ENCODE measurements around the gene MYDGF.

MYDGF gene

DNA sequence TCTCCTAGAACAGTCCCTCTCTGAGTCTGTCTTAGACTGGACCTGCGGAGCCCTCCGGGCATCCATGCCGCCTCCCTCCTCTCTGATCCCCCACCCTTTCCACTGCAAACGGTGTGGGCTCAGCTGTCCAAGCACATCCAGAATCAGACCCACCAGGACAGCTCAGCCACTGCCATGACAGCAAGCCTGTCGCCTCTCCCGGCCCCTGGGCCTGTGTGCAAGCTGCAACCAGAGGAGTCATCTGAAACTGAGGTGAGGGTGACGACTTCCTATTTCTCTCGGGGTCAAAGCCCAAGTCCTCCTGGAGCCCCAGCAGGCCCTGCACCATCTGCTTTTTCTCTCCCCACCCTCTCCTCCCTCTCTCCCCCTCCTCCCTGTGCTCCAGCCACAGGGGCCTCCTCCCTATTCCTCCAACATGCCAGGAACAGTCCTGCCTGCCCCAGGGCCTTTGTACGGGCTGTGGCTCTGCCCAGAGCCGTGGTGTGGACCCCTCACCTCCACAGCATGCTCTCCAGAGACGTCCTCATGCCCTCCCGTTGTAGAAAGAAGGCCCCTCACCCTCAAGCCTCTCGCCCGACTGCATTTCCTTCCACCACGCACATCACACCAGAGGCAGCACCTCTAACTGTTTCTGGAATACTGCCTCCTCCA is 23.5 kb upstream of the MYDGF start:
- TF ChIP-seq, protein P1, sequence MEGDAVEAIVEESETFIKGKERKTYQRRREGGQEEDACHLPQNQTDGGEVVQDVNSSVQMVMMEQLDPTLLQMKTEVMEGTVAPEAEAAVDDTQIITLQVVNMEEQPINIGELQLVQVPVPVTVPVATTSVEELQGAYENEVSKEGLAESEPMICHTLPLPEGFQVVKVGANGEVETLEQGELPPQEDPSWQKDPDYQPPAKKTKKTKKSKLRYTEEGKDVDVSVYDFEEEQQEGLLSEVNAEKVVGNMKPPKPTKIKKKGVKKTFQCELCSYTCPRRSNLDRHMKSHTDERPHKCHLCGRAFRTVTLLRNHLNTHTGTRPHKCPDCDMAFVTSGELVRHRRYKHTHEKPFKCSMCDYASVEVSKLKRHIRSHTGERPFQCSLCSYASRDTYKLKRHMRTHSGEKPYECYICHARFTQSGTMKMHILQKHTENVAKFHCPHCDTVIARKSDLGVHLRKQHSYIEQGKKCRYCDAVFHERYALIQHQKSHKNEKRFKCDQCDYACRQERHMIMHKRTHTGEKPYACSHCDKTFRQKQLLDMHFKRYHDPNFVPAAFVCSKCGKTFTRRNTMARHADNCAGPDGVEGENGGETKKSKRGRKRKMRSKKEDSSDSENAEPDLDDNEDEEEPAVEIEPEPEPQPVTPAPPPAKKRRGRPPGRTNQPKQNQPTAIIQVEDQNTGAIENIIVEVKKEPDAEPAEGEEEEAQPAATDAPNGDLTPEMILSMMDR (IDR thresholded peaks at IDR 0.05; ENCODE audit: borderline replicate concordance, control extremely low read depth, extremely low read depth, insufficient read depth, missing control alignments), result no peak
- DNase-seq (ENCODE audit: low spot score), result no peak
- in situ Hi-C loops (cut with MboI; ENCODE audit: low sequenced_read_pairs, unreplicated experiment), result no loop called here

DNA sequence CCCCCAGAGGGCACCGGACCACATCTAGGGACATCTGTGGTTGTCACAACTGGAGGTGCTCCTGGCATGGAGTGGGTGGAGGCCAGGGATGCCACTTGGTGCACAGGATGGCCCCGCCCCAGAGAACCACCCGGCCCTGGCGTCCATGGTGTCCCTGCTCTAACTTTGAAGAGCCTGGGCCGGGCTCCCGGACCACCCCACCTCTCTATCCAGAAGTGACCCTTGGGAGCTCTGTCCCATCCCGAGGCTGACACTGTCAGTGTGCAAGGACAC is 22.9 kb upstream of the MYDGF start:
- in situ Hi-C loops (cut with MboI; ENCODE audit: low sequenced_read_pairs, unreplicated experiment), result no loop called here
- DNase-seq (ENCODE audit: low spot score), result no peak
- TF ChIP-seq, protein P1 (IDR thresholded peaks at IDR 0.05; ENCODE audit: borderline replicate concordance, control extremely low read depth, extremely low read depth, insufficient read depth, missing control alignments), result no peak

DNA sequence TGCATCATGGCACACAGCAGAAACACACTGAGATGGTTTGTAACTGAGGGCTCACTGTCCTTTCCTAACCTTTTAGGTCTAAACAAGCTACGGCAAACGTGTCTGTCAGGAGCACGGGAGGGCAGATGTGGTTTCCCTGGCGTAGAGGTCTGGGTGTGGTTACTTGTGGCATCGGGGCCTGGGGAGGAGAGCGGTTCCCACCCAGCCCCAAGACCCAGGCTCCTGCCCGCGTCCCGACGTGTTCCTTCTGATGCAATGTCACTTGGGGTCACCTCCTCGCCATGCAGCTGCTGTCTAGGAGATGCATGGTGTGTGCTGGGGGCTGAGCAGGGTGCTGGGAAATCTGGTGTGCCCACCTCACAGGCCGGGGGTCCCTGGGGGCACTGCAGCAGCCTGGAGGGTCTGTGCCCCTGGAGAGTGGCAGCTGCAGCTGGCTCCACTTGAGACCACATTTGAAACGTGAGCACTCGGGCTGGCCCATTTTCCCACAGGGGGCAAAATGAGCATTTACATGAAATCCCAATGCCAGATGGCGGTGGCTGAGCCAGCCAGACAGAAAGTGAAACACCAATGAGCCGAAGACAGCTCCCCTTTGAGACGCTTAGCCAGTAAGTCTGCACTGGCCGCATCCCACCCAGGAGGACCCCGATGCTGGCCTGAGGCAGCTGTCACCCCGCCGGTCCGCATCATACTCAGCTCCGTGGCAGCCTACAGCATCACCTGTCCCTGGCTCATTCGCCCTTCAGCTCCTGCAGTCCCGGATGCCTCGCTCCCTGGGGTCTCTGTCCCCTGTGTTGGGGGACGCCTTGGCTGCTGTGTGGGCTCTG is 22.3 kb upstream of the MYDGF start:
- DNase-seq (ENCODE audit: low spot score), result no peak
- in situ Hi-C loops (cut with MboI; ENCODE audit: low sequenced_read_pairs, unreplicated experiment), result no loop called here
- TF ChIP-seq, protein P1 (IDR thresholded peaks at IDR 0.05; ENCODE audit: borderline replicate concordance, control extremely low read depth, extremely low read depth, insufficient read depth, missing control alignments), result no peak

DNA sequence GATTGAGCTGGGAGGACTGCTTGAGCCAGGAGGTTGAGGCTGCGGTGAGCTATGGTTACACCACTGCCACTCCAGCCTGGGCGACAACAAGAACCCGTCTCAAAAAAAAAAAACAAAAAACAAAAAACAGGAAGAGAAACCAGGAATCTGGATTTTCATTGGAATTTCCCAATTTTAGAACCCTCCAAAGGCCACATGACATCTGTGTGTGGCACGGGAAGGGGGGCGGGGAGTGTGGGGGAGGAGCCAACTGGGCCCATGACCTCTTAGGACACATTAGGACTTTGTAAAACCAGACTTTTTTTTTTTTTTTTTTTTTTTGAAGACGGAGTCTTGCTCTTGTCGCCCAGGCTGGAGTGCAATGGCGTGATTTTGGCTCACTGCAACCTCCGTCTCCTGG is 21.2 kb upstream of the MYDGF start:
- in situ Hi-C loops (cut with MboI; ENCODE audit: low sequenced_read_pairs, unreplicated experiment), result no loop called here
- TF ChIP-seq, protein P1 (IDR thresholded peaks at IDR 0.05; ENCODE audit: borderline replicate concordance, control extremely low read depth, extremely low read depth, insufficient read depth, missing control alignments), result no peak
- no peak for DNase-seq (ENCODE audit: low spot score)

DNA sequence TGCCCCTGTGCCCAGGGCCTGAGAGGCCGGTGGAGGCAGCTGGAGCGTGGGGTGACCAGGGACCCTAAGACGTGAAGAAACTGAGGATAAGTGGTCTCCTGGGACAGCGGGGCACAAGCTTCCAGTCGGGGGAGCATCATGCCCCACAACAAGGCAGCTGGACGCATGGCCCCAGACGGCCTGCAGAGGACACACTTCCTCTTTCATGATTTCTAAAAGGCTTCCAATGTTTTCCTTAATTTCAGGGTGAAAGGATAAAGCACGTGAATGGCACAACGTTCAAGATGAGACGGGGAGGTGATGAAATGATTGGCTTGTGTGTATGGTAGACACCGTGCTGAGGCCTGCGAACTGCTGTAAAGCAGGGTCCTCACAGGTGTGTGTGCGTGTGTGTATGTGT is 20.2 kb upstream of the MYDGF start:
- TF ChIP-seq, protein P1 (IDR thresholded peaks at IDR 0.05; ENCODE audit: borderline replicate concordance, control extremely low read depth, extremely low read depth, insufficient read depth, missing control alignments), result no peak
- DNase-seq (ENCODE audit: low spot score), result no peak
- in situ Hi-C loops (cut with MboI; ENCODE audit: low sequenced_read_pairs, unreplicated experiment), result no loop called here

DNA sequence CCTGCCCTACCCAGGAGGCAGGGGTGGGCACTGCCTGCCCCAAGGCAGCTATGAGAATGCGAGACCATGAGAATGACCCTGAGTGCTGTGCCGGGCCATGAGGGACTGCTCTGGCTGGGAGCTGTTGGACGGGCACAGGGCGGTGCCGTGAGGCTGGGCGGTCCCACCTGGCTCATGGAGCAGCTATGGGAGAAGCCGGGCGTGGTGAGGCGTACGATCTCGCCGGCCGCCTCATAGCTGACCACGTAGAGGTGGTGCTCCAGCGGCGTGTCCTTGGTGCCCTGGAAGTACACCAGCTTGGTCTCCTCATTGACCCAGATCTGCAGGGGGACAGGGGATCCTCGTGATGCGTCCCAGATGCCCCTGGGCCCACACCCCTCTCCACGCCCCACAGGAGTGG is 19.3 kb upstream of the MYDGF start:
- no peak for DNase-seq (ENCODE audit: low spot score)
- in situ Hi-C loops (cut with MboI; ENCODE audit: low sequenced_read_pairs, unreplicated experiment), result no loop called here
- TF ChIP-seq, protein P1 (IDR thresholded peaks at IDR 0.05; ENCODE audit: borderline replicate concordance, control extremely low read depth, extremely low read depth, insufficient read depth, missing control alignments), result no peak

Data from GM13976 (cell line).